Measurements from ENCODE around the gene P2RX1.
"Not testable (repeated sequence)": the region's sequence is repeated elsewhere in the genome, so short reads cannot be mapped to it uniquely, and the experiment has no call there.

The P2RX1 gene

DNA sequence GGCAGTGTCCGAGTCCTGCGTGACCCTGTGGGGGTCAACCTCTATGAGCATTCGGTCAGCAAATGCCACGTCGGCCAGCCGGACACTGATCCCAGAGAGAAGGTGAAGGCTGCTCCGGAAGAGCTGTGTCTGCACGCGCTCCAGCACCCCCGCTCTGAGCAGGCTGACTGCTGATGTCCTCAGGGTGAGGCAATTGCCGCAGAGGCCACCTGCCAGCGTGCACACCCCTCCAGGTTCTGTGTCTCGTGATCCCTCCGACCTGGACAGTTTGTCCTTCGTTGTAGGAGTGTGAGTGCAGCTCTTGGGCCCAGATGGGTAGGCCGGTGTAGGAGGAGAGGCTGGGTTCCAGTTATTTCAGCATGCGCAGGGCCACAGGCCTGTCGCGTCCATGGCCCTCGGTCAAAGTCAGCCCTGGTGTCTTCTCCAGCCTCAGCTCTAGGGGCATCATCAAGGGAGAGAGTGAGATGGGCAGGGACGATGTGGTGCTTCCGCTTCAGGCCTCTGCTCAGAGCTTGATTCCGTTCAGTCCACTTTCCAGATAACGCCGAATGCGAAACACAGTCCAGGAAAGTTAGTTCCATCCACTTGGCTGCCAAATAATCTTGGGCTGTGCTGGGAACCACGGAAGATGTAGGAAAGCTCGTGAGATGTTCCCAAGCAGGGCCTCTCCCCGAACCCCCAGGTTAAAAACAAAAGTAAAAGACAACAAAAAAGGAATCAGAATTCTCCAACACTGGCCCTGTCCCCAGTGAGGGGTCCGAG, 55.1 kb downstream of the P2RX1 start:
- TF ChIP-seq, protein P1, sequence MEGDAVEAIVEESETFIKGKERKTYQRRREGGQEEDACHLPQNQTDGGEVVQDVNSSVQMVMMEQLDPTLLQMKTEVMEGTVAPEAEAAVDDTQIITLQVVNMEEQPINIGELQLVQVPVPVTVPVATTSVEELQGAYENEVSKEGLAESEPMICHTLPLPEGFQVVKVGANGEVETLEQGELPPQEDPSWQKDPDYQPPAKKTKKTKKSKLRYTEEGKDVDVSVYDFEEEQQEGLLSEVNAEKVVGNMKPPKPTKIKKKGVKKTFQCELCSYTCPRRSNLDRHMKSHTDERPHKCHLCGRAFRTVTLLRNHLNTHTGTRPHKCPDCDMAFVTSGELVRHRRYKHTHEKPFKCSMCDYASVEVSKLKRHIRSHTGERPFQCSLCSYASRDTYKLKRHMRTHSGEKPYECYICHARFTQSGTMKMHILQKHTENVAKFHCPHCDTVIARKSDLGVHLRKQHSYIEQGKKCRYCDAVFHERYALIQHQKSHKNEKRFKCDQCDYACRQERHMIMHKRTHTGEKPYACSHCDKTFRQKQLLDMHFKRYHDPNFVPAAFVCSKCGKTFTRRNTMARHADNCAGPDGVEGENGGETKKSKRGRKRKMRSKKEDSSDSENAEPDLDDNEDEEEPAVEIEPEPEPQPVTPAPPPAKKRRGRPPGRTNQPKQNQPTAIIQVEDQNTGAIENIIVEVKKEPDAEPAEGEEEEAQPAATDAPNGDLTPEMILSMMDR (IDR thresholded peaks at IDR 0.05; ENCODE audit: insufficient read depth, low read depth, low read length, missing control alignments), result no peak
- H3K4me3 ChIP-seq (ENCODE audit: low read depth, low read length), result no peak overlapping the region
- DNase-seq (ENCODE audit: low read depth), result no peak

DNA sequence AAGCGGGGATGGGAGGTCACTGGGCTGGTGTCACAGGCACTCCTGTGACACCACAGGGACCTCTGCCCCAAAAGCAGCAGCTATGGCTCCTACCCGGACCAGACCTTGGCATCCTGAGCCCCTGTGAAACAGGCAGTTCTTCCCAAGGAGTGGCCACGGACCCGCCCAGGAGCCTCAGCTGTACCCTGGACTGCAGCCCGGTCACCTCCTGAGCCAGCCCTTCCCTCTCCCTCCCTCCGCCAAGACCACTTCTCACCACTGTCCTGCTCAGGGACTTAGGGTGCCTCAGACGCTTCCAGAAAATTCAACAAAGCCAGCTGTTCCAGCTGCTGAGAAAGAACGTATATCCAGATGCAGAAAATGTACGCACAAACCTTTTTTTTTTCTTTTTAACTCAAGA, 56.3 kb downstream of the P2RX1 start:
- no peak for DNase-seq (ENCODE audit: low read depth)
- TF ChIP-seq, protein P1 (IDR thresholded peaks at IDR 0.05; ENCODE audit: insufficient read depth, low read depth, low read length, missing control alignments), result no peak

DNA sequence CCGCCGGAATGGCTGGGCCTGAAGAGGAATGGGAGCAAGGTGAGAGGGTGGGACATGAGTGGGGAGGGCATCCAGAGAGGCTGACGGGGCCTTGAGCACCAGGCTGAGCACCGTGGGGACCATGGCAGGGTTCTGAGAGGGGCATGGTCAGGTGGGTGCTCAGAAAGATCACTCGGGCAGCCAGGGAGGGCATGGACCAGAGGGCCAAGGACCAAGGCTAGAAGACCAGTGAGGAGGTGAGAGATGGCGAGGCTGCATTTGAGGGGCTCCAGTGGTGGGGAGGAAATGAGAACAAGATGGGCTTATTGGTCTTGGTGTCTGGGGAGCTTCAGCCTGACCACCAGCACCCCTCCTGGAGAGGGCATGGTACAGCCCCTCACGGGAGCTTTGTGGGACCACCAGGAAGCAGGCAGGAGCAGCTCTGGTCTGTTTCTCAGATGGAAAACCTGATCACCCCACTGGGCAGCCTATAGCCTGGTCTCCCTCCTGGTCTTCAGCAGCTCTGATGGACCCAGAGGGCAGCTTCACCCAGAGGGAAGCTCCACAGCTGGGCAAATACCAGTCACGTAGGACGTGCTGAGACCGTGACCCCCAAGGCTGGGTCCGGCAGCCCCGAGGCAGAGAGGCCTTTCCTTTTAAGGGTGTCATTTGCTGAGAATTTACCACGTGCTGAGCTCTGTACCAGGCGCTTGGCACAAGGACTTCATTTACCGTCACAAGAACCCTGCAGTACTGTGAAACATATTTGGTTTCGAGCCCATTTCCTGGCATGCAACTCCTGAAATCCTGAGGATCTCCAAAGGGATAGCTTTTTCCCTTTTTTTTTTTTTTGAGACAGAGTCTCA, 58.8 kb downstream of the P2RX1 start:
- TF ChIP-seq, protein P1 (IDR thresholded peaks at IDR 0.05; ENCODE audit: insufficient read depth, low read depth, low read length, missing control alignments), result no peak

More for the DNA sequence above, 56.3 kb downstream of the P2RX1 start:
- no peak overlapping the region for H3K4me3 ChIP-seq (ENCODE audit: low read depth, low read length)

DNA sequence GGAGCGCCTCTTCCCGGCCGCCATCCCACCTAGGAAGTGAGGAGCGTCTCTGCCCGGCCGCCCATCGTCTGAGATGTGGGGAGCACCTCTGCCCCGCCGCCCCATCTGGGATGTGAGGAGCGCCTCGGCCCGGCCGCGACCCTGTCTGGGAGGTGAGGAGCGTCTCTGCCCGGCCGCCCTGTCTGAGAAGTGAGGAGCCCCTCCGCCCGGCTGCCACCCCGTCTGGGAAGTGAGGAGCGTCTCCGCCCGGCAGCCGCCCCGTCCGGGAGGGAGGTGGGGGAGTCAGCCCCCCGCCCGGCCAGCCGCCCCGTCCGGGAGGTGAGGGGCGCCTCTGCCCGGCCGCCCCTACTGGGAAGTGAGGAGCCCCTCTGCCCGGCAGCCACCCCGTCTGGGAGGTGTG, 62.1 kb downstream of the P2RX1 start:
- H3K4me3 ChIP-seq (ENCODE audit: low read depth, low read length); DNase-seq (ENCODE audit: low read depth): not testable (repeated sequence)

More for the DNA sequence above, 58.8 kb downstream of the P2RX1 start:
- DNase-seq (ENCODE audit: low read depth), result no peak
- H3K4me3 ChIP-seq (ENCODE audit: low read depth, low read length), result no peak overlapping the region

DNA sequence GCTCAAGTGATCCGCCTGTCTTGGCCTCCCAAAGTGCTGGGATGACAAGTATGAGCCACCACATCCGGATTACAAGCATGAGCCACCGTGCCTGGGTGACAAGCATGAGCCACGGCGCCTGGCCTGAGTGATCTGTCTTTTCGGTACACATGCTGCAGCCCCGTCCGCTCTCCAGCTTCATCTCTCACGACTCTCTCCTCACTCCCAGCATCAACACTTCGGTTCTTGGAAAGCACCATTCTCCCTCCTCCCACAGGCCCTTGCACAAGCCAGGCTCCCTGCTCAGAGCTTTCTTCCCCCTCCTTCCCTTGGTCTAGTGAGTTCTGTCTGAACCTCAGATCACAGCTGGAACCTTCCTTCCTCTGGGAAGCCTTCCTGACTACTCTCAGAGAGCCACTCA, 63.7 kb downstream of the P2RX1 start:
- no peak overlapping the region for H3K4me3 ChIP-seq (ENCODE audit: low read depth, low read length)
- no peak for DNase-seq (ENCODE audit: low read depth)
- TF ChIP-seq, protein P1 (IDR thresholded peaks at IDR 0.05; ENCODE audit: insufficient read depth, low read depth, low read length, missing control alignments), result no peak

DNA sequence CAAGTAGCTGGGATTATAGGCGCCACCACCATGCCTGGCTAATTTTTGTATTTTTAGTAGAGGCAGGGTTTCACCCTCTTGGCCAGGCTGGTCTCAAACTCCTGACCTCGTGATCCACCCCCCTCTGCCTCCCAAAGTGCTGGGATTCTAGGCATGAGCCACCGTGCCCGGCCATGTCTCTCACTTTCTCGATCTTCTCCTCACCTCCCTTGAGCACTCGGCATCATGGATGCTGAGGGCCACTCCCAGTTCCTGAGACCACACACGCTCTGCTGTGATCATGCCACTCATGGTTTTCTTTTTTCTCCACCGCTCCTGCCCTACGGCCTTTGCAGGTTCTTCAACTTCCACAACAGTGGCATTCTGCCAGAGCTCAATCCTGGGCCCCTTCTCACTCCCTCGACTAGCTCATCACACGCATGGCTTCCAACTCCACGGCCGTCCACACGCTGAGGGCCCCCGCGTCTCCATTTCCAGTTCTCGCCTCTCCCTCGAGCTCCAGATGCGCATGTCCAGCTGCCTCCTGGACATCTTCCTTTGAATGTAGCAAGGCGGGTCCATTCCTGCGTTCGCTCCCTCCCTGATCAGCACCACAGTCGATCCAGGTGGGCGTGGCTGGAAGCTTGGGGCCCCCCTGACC, 64.7 kb downstream of the P2RX1 start:
- no peak for DNase-seq (ENCODE audit: low read depth)
- H3K4me3 ChIP-seq (ENCODE audit: low read depth, low read length), result no peak overlapping the region
- TF ChIP-seq, protein P1 (IDR thresholded peaks at IDR 0.05; ENCODE audit: insufficient read depth, low read depth, low read length, missing control alignments), result no peak

DNA sequence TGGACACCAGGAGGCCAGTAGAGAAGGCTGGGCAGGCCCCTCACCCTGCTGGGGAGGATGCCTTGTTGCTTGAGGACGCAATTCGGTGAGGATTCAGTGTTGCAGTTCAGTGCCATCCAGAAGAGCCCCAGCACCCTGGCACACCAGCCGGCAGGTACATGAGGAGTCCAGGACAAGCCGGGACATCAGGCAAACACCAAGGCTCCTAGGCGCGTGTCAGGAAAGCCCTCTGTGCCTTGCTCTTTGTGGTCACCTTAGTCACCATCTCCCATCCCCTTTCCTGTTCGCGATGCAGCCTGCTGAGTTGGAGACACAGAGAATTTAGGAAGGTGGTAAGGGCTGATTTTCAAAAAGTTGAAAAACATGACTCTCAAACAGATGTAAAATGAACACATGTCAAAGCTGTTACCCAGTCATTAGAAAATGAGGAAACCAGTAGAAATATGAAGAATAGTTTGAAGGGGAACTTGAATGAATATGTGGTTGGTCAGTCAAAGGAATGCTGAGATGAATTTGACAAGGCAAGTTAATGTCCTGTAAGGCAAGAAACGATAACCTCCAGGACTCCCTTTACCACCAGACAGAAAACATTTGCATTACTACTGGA, 67.9 kb downstream of the P2RX1 start:
- no peak overlapping the region for H3K4me3 ChIP-seq (ENCODE audit: low read depth, low read length)
- DNase-seq (ENCODE audit: low read depth), result no peak
- TF ChIP-seq, protein P1 (IDR thresholded peaks at IDR 0.05; ENCODE audit: insufficient read depth, low read depth, low read length, missing control alignments), result no peak
